H1 (cell line): Measurements from ENCODE around the gene TTPAL. TPM values are rescaled to one million over a fixed set of nuclear protein-coding genes. Genes with fewer than 3 reads are reported as not detected.

Source experiments
- CTCF ChIA-PET: fragments of 300-600 bp; sonication (Branson Sonifier 250); formaldehyde crosslinking; loops from one replicate; lab custom pipeline; 2021; ENCODE audit not compliant: partially characterized antibody; lab: Charles Lee
- POLR2A ChIA-PET: fragments of 300-600 bp; sonication (Branson Sonifier 250); formaldehyde crosslinking; loops from one replicate; lab custom pipeline; 2021; ENCODE audit warnings: inconsistent platforms; ENCODE audit not compliant: partially characterized antibody; lab: Charles Lee
- DNase-seq, 2 experiments: peaks; one replicate each; pipeline versions ENCODE4 v3.0.0 to v3.0.0-alpha.2; 2010 to 2022; ENCODE audit warnings: low spot score in 2 of 2, low read depth in 1 of 2, mixed read lengths in 1 of 2
- FAIRE-seq: peaks from 2 replicates; lab custom pipeline; 2011; peaks lifted over from hg19 to GRCh38; lab: Jason Lieb, UNC
- H2AFZ ChIP-seq: 2 replicates; pipeline ENCODE4 v1.8.1; 2012; ENCODE audit warnings: low read length, inconsistent platforms
- H2AK5ac ChIP-seq: 2 replicates; pipeline ENCODE4 v1.6.1; 2013; ENCODE audit warnings: low read depth, low read length
- H2BK120ac ChIP-seq: replicated peaks from 2 replicates; pipeline ENCODE3; 2013; ENCODE audit warnings: low read depth, low read length, inconsistent platforms
- H2BK12ac ChIP-seq: 2 replicates; pipeline ENCODE4 v1.6.1; 2013; ENCODE audit warnings: low read depth, low read length
- H2BK15ac ChIP-seq: 2 replicates; pipeline ENCODE4 v1.6.1; 2013; ENCODE audit warnings: low read length
- H2BK20ac ChIP-seq: 2 replicates; pipeline ENCODE4 v1.6.1; 2013; ENCODE audit warnings: low read length
- H2BK5ac ChIP-seq: 2 replicates; pipeline ENCODE4 v1.6.1; 2013; ENCODE audit warnings: low read depth, low read length
- H3K14ac ChIP-seq: 2 replicates; pipeline ENCODE4 v1.6.1; 2013; ENCODE audit warnings: inconsistent platforms; ENCODE audit not compliant: insufficient read length
- H3K18ac ChIP-seq: 2 replicates; pipeline ENCODE4 v1.6.1; 2013; ENCODE audit warnings: low read length; ENCODE audit errors: extremely low read depth
- H3K23ac ChIP-seq: 2 replicates; pipeline ENCODE4 v1.6.1; 2013; ENCODE audit warnings: inconsistent platforms; ENCODE audit not compliant: insufficient read length
- H3K23me2 ChIP-seq: 2 replicates; pipeline ENCODE4 v1.6.1; 2013; ENCODE audit warnings: low read depth, low read length
- H3K27ac ChIP-seq: 2 replicates; pipeline ENCODE4 v1.6.1; 2011; ENCODE audit warnings: low read depth, low read length, inconsistent platforms
- H3K27me3 ChIP-seq, 4 experiments: replicated peaks in 1 of 4; 1 replicate in 1 of 4; 2 replicates in 3 of 4; pipeline versions ENCODE4 v1.6.1 to v1.8.1; 2011 to 2013; ENCODE audit warnings: low read length in 3 of 4, mild to moderate bottlenecking in 3 of 4, inconsistent platforms in 2 of 4, mixed read lengths in 2 of 4, moderate library complexity in 1 of 4; ENCODE audit not compliant: control insufficient read depth in 3 of 4, insufficient read depth in 3 of 4; ENCODE audit errors: extremely low read depth in 1 of 4
- H3K36me3 ChIP-seq, 4 experiments: 2 replicates each; pipeline versions ENCODE4 v1.6.1 to v1.8.1; 2011 to 2013; ENCODE audit warnings: mild to moderate bottlenecking in 4 of 4, low read length in 3 of 4, moderate library complexity in 2 of 4, control low read depth in 1 of 4, inconsistent platforms in 1 of 4; ENCODE audit not compliant: insufficient read depth in 4 of 4, control insufficient read depth in 2 of 4
- H3K4ac ChIP-seq: replicated peaks from 2 replicates; pipeline ENCODE3; 2013; ENCODE audit warnings: low read length, low read depth, mixed read lengths, inconsistent platforms; ENCODE audit not compliant: insufficient read length
- H3K4me1 ChIP-seq, 4 experiments: replicated peaks in 1 of 4; 1 replicate in 1 of 4; 2 replicates in 3 of 4; pipeline versions ENCODE4 v1.6.1 to v1.8.1; 2011 to 2013; ENCODE audit warnings: low read length in 3 of 4, inconsistent platforms in 2 of 4, mixed read lengths in 1 of 4; ENCODE audit not compliant: insufficient read depth in 4 of 4, control insufficient read depth in 3 of 4
- H3K4me2 ChIP-seq, 2 experiments: 2 replicates each; pipeline versions ENCODE4 v1.6.1 to v1.8.1; 2011 to 2013; ENCODE audit warnings: low read depth in 2 of 2, low read length in 2 of 2, control low read depth in 1 of 2, inconsistent platforms in 1 of 2, mild to moderate bottlenecking in 1 of 2; ENCODE audit not compliant: insufficient read depth in 1 of 2
- H3K4me3 ChIP-seq, 4 experiments: fragments of 200-600, 300-600 bp in 1 of 4; sonication (generic), shearing (Covaris generic), sonication (Bioruptor Twin) in 1 of 4; 2 replicates each; pipeline versions ENCODE4 v1.5.1 to v1.8.1; 2011 to 2016; ENCODE audit warnings: low read length in 4 of 4, low read depth in 3 of 4, control low read depth in 2 of 4, inconsistent platforms in 2 of 4, mild to moderate bottlenecking in 2 of 4, mixed read lengths in 1 of 4, moderate library complexity in 1 of 4; ENCODE audit not compliant: insufficient read depth in 2 of 4; ENCODE audit errors: extremely low read depth in 1 of 4
- H3K56ac ChIP-seq: replicated peaks from 2 replicates; pipeline ENCODE3; 2013; ENCODE audit warnings: low read depth, mild to moderate bottlenecking, mixed read lengths, low read length, inconsistent platforms; ENCODE audit not compliant: insufficient read length
- H3K79me1 ChIP-seq: 2 replicates; pipeline ENCODE4 v1.6.1; 2013; ENCODE audit warnings: low read depth, low read length, control low read depth
- H3K79me2 ChIP-seq, 2 experiments: 2 replicates each; pipeline versions ENCODE4 v1.6.1 to v1.8.1; 2012 to 2013; ENCODE audit warnings: low read length in 2 of 2, mild to moderate bottlenecking in 2 of 2, inconsistent platforms in 1 of 2; ENCODE audit not compliant: insufficient read depth in 2 of 2, control insufficient read depth in 1 of 2
- H3K9ac ChIP-seq, 4 experiments: replicated peaks in 1 of 4; 1 replicate in 1 of 4; 2 replicates in 3 of 4; pipeline versions ENCODE4 v1.6.1 to v1.8.1; 2011 to 2013; ENCODE audit warnings: low read depth in 3 of 4, low read length in 3 of 4, control low read depth in 2 of 4, mild to moderate bottlenecking in 2 of 4, moderate library complexity in 2 of 4, inconsistent platforms in 1 of 4; ENCODE audit errors: extremely low read depth in 1 of 4
- H3K9me3 ChIP-seq, 2 experiments: 2 replicates each; pipeline versions ENCODE4 v1.6.1 to v1.8.1; 2012 to 2013; ENCODE audit warnings: mild to moderate bottlenecking in 2 of 2, moderate library complexity in 2 of 2, control low read depth in 1 of 2, inconsistent platforms in 1 of 2, low read depth in 1 of 2, low read length in 1 of 2, mixed read lengths in 1 of 2; ENCODE audit not compliant: insufficient read depth in 2 of 2
- H4K20me1 ChIP-seq, 2 experiments: replicated peaks in 1 of 2; 2 replicates each; pipeline versions ENCODE3 to v1.8.1; 2011 to 2013; ENCODE audit warnings: inconsistent platforms in 2 of 2, low read length in 2 of 2, mild to moderate bottlenecking in 1 of 2; ENCODE audit not compliant: insufficient read depth in 2 of 2, control insufficient read depth in 1 of 2
- H4K5ac ChIP-seq: 2 replicates; pipeline ENCODE4 v1.6.1; 2013; ENCODE audit warnings: low read length, low read depth, mixed read lengths, inconsistent platforms; ENCODE audit not compliant: insufficient read length
- H4K8ac ChIP-seq: 2 replicates; pipeline ENCODE4 v1.8.0; 2013; ENCODE audit warnings: mild to moderate bottlenecking, moderate library complexity, low read length, inconsistent platforms; ENCODE audit not compliant: insufficient read depth; ENCODE audit errors: extremely low read depth
- H4K91ac ChIP-seq: replicated peaks from 2 replicates; pipeline ENCODE3; 2013; ENCODE audit warnings: low read length, mixed read lengths, inconsistent platforms; ENCODE audit not compliant: insufficient read length
- MAFK ChIP-seq: IDR thresholded peaks from 2 replicates; pipeline ENCODE4 v1.6.1; 2012; ENCODE audit warnings: low read depth, mild to moderate bottlenecking, improper control_type of control experiment, low read length
- MAX ChIP-seq: IDR thresholded peaks from 2 replicates; pipeline ENCODE4 v1.6.1; 2012; ENCODE audit warnings: inconsistent platforms
- SIX5 ChIP-seq: IDR thresholded peaks from 2 replicates; pipeline ENCODE4 v1.6.1; 2011; ENCODE audit warnings: mild to moderate bottlenecking, low read depth, low read length
- WGBS, 2 experiments: shearing (Covaris generic) in 1 of 2; methylation state at CpG; one replicate each; pipeline versions ENCODE4 v1.1.6 to v1.1.7; 2013 to 2015; ENCODE audit warnings: low lambda C conversion rate in 2 of 2, mixed read lengths in 2 of 2, inconsistent platforms in 1 of 2, low coverage in 1 of 2, missing lambda C conversion rate in 1 of 2; ENCODE audit not compliant: insufficient replicate concordance in 2 of 2, insufficient coverage in 1 of 2, insufficient read length in 1 of 2; ENCODE audit errors: extremely low coverage in 1 of 2, missing lambda C conversion rate in 1 of 2; 5-methylcytosine and 5-hydroxymethylcytosine counted together
- polyA plus RNA-seq, 7 experiments: library from polyadenylated mRNA; depleted of rRNA in 3 of 7; stranded (reverse) in 5 of 7; unstranded in 2 of 7; fragments of >200 nt in 5 of 7; fragments of 200-250 nt in 2 of 7; gene quantifications; 1 replicate in 5 of 7; 2 replicates in 1 of 7; 4 replicates in 1 of 7; pipeline versions ENCODE4 v1.2.1 to v1.2.3, GENCODE V29; 2011 to 2013; ENCODE audit warnings: missing spikeins in 2 of 7, mixed read lengths in 2 of 7
- total RNA-seq: library from RNA; stranded (reverse); fragmentation: NEBNext Ultra II Directional; extraction: Animal tissue kit (Norgen Biotek cat#: 25700); gene quantifications from 2 replicates; pipeline ENCODE4 v1.2.1, GENCODE V29; 2021

Gene TTPAL
- total and polyA plus RNA-seq, 2 of the 8 experiments (the other 6 are each of a cell fraction or from before 2014, with no cell fraction given): 2.8 to 14.0 TPM

- Histone ChIP-seq H4K5ac (no peak overlapping the region), H4K20me1 (no peaks in the 10 kb centered on the region), H2BK5ac (no peak overlapping the region), H3K27ac (no peak overlapping the region), H3K27me3 (no peaks in the 10 kb centered on the region), H3K4me3 (no peak overlapping the region), H3K36me3 (no peaks in the 10 kb centered on the region), H3K79me2 (no peaks in the 10 kb centered on the region), H3K4me2 (no peak overlapping the region), H4K91ac (no peak overlapping the region), H3K56ac (no peak overlapping the region), H4K8ac (no peak overlapping the region), H3K14ac (no peak overlapping the region), H3K18ac (no peak overlapping the region), H3K9ac (no peak overlapping the region), H2AFZ (no peak overlapping the region), H3K9me3 (no peaks in the 10 kb centered on the region), H2BK120ac (no peak overlapping the region), H3K23ac (no peak overlapping the region), H2BK12ac (no peak overlapping the region), H3K4me1 (no peaks in the 10 kb centered on the region), H2BK20ac (no peak overlapping the region), H3K79me1 (no peaks in the 10 kb centered on the region), H3K23me2 (no peaks in the 10 kb centered on the region), H3K4ac (no peak overlapping the region), H2BK15ac (no peak overlapping the region), H2AK5ac (no peak overlapping the region)
- FAIRE-seq (no peak), DNase-seq (no peak)
- WGBS, 2 experiments: 83% methylated on average over 3 of the region's 3 CpGs; no CpG with 5 or more reads in 1 of the 2 experiments
- CTCF ChIA-PET: interaction anchor here (0.6 to 3.1 kb wide), 5 partner anchors 13 to 429 kb away, joined by 3 to 33 read pairs (median 11); no protein-coding TSS in a partner anchor
- POLR2A ChIA-PET: no interaction called here
- no peak for TF ChIP-seq MAX
- no peak for TF ChIP-seq SIX5
- TF ChIP-seq MAFK: no peak
These were observed 27.8 kb upstream of the TTPAL start for GRCh38 chr20:44447827-44448419.
